Inflammatory macrophage treated with lipopolysaccharide for 1 hour (primary cell): Measurements from ENCODE around the gene PAIP2.

Experiments
- DNase-seq, 2 donors: peaks; one replicate each; pipeline ENCODE4 v3.0.0-alpha.2; 2020 to 2022

PAIP2 gene

DNA sequence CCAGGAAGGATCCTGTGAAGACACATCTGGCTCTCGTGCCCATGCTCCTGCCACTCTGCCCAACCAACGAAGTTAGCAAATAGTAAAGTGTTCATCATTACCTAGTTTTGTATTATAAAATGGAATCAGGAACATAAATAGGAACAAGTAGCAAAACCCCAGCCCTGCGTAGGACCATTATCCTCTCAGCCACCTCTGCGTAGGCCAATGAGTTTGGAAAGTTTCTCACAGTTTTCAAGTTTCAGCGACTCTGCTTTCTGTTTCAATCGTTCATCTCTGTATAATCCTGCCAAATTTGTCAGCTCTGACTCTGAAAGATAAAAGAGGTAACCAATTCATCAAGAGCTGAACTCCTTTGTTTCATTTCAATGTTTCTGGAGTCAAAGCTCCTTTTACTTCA, 72.3 kb downstream of the PAIP2 start:
- DNase-seq: no peak

DNA sequence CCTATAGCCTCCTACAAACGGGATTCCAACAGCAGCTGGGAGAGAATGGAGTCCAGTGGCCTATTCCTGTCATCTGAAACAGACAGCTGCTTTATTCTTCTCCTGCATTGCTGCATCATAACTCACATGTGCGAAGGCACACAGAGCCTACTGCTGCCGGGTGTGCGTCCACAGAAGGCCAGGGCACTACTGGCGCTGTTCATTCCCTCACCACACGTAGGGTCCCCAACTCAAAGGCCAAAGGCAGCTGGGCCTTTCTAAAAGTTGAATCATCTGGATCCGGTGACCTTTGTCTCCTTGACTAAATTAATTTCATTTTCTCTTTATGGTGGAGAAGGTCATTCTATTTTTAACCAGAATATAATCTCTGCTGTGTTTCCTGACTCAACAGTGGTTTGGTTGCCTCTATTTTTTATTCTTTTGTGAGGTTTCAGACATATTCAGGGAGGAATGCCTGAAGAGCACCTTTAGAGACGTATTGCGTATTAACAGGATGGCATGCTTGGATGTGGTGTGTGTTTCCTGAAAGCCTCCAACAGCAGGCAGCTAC, 73.0 kb downstream of the PAIP2 start:
- no peak for DNase-seq

DNA sequence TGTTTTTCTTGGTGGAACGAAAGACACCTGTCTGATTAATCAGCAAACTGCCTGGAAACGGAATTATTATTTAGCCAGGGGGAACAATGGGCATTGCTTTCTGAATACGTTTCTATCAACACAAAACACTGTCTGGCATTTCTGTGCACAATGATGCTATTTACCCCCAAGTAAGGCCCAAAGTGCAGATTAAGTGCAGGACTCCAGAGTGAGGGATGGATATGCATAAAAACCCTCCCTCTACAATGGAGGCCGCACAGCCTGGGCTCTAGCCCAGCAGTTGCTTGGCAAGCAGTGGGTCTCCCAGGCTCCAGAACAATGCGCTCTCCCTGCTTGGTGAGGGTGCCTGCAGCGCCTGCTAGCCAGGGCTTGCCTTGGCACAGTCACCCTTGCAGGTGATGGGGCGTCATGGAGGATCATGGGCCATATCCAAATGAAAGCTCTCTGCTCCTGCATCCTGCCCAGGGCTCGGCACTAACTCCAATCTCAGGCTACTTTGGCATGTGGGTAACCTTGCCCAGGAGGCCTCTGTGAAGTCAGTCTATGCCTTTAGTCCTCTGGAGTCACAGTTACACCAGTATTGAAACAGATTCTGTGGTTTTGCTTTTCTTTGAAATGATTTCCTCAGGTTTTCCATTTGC, 73.7 kb downstream of the PAIP2 start:
- DNase-seq: no peak

DNA sequence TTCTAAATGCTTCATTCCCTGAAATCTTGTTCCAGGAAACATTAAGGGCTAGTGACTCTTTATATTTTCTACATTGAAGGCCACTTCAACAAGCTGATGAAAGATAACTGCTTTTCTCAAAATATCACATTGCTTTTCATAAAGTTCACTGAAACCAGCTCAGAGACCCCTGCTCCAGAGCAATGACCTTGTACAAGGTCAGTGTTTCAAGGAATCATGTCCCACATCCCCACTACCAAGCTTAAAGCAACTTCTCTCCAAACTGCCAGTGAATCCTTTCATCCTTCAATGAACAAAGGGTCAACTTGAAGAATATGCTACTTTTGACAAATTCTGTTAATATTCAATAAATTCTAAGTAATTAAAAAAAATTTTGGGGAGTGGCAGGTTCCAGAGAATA, 74.2 kb downstream of the PAIP2 start:
- DNase-seq: no peak

DNA sequence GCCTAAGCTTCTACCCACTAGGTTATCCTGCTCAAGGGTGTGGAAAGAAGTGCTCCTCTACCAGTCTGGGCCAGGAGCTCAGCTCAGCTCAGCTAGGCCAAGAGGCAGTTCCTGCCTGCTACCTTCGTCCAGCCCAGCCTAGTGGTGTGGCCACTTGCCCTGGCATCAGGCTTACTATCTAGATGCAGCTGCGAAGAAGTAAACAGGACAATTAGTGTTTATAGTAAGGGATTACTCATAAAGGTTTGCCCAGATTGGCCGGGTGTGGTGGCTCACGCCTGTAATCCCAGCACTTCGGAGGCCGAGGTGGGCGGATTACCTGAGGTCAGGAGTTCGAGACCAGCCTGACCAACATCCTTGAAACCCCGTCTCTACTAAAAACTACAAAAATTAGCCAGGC, 75.0 kb downstream of the PAIP2 start:
- DNase-seq: no peak

DNA sequence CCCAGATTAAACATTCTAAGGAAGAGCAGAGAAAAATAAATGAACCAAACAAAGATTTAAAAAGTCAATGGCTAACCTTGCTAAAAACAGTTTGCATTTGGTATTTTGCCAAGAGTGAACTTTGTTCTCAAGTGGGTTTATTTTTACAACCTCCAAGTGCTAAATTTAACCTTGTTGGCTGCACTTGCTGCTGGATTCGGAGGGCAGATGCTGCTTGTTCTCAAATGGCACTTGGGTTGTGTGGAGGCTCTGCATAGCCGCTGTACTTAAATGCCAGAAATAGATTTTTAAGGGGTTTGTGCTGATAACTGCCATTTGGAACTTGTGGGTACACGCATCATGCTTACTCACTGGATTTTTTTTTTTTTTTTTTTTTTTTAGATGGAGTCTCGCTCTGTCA, 75.6 kb downstream of the PAIP2 start:
- DNase-seq: no peak

GRCh38 chr5:139418793-139419192, 77.1 kb downstream of the PAIP2 start:
- DNase-seq: no peak
